Measurements from ENCODE around the gene CBX3. TPM values are rescaled to one million over a fixed set of nuclear protein-coding genes. Genes with fewer than 3 reads are reported as not detected.
A peak's percentile ranks its signal among the peaks of the same experiment; 100 is the strongest.
"Not testable (repeated sequence)": the region's sequence is repeated elsewhere in the genome, so short reads cannot be mapped to it uniquely, and the experiment has no call there.

CBX3 gene
- 100 to 1,000 TPM; 155 to 211 (median 180) TPM for polyA plus RNA-seq (ENCODE audit: insufficient read length in 10 of 10)
- long read RNA-seq, donor 1, transcript CBX3-206 (3 exons, 860 nt), result minor isoform, 15 of 80 reads
- long read RNA-seq, donor 1, transcript CBX3-202 (6 exons, 1,857 nt), result major isoform, 42 of 80 reads
- long read RNA-seq, donor 1, partial matches to known transcripts, result 18 of 80 reads
- long read RNA-seq, donor 1, other reads (novel, unspliced or antisense), result 0 of 80 reads
- long read RNA-seq, donor 2, transcript CBX3-206 (3 exons, 860 nt), result minor isoform, 15 of 96 reads
- long read RNA-seq, donor 2, transcript CBX3-202 (6 exons, 1,857 nt), result major isoform, 41 of 96 reads
- long read RNA-seq, donor 2, partial matches to known transcripts, result 35 of 96 reads
- long read RNA-seq, donor 2, other reads (novel, unspliced or antisense), result 0 of 96 reads
- long read RNA-seq, donor 3, result 0 reads
- long read RNA-seq, donor 4, transcript CBX3-206 (3 exons, 860 nt), result minor isoform, 14 of 67 reads
- long read RNA-seq, donor 4, transcript CBX3-202 (6 exons, 1,857 nt), result major isoform, 43 of 67 reads
- long read RNA-seq, donor 4, partial matches to known transcripts, result 7 of 67 reads
- long read RNA-seq, donor 4, other reads (novel, unspliced or antisense), result 0 of 67 reads
- long read RNA-seq, donor 5, transcript CBX3-202 (6 exons, 1,857 nt), result major isoform, 57 of 102 reads
- long read RNA-seq, donor 5, transcript CBX3-201 (6 exons, 2,128 nt), result minor isoform, 5 of 102 reads
- long read RNA-seq, donor 5, transcript CBX3-206 (3 exons, 860 nt), result minor isoform, 9 of 102 reads
- long read RNA-seq, donor 5, partial matches to known transcripts, result 25 of 102 reads
- long read RNA-seq, donor 5, other reads (novel, unspliced or antisense), result 0 of 102 reads
- long read RNA-seq, donor 6, transcript CBX3-202 (6 exons, 1,857 nt), result major isoform, 53 of 105 reads
- long read RNA-seq, donor 6, transcript CBX3-206 (3 exons, 860 nt), result minor isoform, 27 of 105 reads
- long read RNA-seq, donor 6, partial matches to known transcripts, result 20 of 105 reads
- long read RNA-seq, donor 6, other reads (novel, unspliced or antisense), result 0 of 105 reads
- long read RNA-seq, donor 7, transcript CBX3-202 (6 exons, 1,857 nt), result major isoform, 41 of 54 reads
- long read RNA-seq, donor 7, transcript CBX3-206 (3 exons, 860 nt), result minor isoform, 10 of 54 reads
- long read RNA-seq, donor 7, partial matches to known transcripts, result 0 of 54 reads
- long read RNA-seq, donor 7, other reads (novel, unspliced or antisense), result 0 of 54 reads
- long read RNA-seq, donor 8, transcript CBX3-206 (3 exons, 860 nt), result minor isoform, 21 of 145 reads
- long read RNA-seq, donor 8, transcript CBX3-202 (6 exons, 1,857 nt), result major isoform, 37 of 145 reads
- long read RNA-seq, donor 8, partial matches to known transcripts, result 81 of 145 reads
- long read RNA-seq, donor 8, other reads (novel, unspliced or antisense), result 0 of 145 reads
- long read RNA-seq, donor 9, transcript CBX3-202 (6 exons, 1,857 nt), result major isoform, 6 of 9 reads
- long read RNA-seq, donor 9, partial matches to known transcripts, result 0 of 9 reads
- long read RNA-seq, donor 9, other reads (novel, unspliced or antisense), result 0 of 9 reads

DNA sequence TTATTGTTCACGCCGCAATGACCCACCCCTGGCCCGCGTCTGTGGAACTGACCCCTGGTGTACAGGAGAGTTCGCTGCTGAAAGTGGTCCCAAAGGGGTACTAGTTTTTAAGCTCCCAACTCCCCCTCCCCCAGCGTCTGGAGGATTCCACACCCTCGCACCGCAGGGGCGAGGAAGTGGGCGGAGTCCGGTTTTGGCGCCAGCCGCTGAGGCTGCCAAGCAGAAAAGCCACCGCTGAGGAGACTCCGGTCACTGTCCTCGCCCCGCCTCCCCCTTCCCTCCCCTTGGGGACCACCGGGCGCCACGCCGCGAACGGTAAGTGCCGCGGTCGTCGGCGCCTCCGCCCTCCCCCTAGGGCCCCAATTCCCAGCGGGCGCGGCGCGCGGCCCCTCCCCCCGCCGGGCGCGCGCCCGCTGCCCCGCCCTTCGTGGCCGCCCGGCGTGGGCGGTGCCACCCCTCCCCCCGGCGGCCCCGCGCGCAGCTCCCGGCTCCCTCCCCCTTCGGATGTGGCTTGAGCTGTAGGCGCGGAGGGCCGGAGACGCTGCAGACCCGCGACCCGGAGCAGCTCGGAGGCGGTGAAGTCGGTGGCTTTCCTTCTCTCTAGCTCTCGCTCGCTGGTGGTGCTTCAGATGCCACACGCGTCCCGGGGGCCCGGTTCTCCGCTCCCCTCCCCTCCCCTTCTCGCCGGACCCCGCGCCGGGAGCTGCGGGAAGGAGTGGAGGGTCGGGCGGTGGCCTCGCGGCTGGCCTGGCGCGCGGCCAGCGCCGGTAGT lies at the start of gene CBX3:
TSS of gene CBX3 (plus strand) at position 499 of the 772 bp plus-strand sequence. CDS start 1,254 bp downstream, outside the sequence.
- peak in 1 of 3 donors; percentile 92 for DNase-seq

DNA sequence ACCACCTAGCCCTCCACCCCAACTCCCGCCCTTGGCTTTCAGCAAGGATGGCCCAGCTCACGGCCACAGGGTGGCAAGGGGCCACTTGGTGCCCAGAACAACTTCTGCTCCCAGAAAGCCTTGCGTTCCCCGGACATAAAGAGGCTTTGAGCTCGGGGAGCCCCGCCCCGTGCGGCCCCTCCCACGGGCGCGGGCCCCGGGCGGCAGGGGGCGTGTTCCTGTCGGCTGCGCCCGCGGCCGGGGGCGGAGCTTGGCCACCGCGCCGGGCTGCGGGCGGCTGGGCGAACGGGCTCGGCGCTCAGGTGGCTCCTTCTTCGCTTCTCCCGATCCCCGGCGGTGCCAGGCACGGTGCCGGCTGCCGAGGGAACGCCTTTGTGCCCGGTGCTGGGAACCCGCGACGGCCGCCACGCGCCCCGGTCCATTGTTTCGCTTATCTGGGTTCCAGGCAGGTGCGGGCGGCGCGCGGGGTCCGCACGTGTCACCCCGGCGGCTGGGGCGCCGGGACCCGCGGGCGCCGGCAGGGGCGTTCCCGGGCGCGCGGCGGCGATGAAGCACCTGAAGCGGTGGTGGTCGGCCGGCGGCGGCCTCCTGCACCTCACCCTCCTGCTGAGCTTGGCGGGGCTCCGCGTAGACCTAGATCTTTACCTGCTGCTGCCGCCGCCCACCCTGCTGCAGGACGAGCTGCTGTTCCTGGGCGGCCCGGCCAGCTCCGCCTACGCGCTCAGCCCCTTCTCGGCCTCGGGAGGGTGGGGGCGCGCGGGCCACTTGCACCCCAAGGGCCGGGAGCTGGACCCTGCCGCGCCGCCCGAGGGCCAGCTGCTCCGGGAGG lies 49.4 kb upstream of the CBX3 start, which contains the start of gene NFE2L3:
TSS of gene NFE2L3 (plus strand) at position 246 of the 829 bp plus-strand sequence. CDS start at position 547, 301 bp downstream.
- DNase-seq, result peak; percentile 14 to 61 (median 36)

DNA sequence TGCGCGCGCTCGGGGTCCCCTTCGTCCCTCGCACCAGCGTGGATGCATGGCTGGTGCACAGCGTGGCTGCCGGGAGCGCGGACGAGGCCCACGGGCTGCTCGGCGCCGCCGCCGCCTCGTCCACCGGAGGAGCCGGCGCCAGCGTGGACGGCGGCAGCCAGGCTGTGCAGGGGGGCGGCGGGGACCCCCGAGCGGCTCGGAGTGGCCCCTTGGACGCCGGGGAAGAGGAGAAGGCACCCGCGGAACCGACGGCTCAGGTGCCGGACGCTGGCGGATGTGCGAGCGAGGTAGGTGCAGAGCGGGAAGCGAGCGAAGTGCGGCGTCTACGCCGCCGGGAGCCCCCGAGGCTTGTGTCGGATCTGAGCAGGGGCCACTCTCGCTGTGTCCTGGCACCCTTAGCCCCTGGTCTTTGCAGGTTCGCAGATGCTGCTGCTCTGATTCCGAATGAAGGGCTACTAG lies 48.7 kb upstream of the CBX3 start:
- peak in 1 of 3 donors; percentile 20 for DNase-seq

DNA sequence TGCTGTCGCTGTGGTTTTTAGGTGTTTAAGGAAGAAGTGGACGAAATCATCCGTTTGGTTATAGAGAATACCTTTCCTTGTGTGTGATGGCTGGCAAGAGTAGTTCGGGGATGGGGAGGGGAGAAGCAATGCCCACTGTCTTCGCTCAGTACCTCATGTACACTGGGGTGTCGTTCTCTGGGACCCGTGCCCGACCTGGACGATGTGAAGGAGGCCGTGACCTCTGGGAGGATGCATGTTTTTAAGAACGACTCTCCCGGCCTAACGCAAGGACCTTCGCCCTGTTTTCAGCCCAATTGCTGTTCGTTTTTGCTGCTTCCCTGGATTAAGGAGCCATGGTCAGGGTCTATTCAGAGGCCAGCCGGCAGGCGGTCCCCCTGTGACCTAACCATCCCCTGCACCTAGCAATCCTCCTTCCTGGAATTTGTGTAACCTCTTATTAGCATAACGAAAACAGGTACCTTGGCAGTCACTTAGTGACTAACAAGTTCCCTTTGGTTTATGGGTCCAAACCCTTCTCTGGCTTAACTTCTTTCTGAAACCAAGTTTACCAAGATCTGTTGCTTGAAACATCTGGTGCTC lies 48.2 kb upstream of the CBX3 start:
- DNase-seq, result peak in 1 of 3 donors; percentile 19

DNA sequence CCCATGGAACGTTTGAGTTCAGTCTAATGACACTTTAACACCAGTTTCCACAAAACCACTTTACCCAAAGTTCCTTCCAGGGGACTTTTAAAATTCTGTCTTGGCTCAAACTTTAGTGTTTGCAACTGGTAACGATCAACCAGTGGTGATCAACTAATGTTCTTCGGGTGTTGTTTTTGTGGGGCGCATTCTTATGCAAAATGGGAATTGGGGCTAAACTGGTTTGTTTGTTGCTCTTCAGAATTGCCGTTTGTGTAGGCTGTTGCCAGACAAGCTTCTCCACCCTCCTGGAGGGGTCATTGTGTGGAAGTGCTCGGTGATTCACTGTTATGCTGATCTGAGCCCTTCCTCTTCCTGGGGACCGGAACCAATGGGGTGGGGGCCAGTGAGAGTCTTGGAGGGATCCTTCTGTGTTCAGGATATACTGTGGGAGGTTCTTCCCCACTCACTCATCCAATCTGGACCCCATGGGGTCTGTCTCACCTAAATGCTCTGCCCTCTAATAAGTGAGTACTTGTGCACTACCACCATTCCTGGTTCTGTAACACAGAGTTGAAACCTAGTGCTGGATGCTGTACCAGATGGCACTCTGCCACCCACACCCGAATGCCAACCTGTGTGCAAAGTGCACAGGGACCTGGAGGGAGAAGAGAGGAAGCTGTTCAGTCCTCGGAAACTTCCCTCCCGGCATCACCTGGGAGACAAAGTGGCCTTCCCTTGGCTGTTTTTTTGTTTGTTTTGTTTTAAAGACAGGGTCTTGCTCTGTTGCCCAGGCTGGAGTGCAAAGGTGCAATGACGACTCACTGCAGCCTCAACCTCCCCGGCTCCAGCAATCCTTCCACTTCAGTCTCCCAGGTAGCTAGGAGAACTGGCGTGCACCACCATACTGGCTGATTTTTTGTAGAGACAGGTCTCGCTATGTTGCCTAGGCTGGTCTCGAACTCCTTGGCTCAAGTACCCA lies 47.4 kb upstream of the CBX3 start:
- DNase-seq, result no peak

DNA sequence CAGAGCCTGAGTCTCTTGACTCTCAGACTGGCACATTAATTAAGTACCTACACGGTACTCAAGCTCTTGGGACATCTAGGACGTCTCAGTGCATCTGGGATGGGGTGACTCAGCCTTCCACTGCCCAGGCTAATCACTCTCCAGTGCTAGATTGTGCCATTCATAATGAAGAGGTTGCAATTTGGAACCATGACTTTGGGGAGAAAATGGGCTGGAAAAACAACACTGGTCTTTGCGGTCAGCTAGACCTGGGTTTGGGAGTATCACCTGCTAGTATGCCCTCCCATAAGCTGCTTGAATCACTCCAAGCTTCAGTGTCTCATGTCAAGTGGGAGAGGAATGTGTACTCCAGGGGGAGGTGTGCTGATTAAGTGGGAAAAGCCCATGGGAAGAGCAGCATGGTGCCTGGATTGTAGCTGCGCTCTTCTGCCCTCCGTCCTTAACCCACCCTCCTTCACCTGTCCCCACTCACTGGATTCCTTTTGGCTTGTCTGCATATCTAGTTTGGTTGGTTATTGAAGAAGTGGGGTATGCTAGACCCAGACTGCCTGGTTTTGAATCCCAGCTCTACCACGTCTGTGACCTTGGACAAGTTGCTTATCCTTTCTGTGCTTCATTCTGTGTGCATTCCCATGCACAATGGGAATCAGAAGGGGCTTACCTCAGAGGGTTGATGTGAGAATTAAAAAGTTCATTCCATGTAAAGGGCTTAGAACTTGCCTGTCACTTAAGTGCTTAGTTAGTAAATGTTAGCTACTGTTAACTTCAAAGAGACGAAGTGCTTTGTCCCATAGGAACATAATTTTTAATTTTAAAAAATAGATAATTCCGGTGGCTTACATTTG lies 45.8 kb upstream of the CBX3 start:
- DNase-seq, result no peak

DNA sequence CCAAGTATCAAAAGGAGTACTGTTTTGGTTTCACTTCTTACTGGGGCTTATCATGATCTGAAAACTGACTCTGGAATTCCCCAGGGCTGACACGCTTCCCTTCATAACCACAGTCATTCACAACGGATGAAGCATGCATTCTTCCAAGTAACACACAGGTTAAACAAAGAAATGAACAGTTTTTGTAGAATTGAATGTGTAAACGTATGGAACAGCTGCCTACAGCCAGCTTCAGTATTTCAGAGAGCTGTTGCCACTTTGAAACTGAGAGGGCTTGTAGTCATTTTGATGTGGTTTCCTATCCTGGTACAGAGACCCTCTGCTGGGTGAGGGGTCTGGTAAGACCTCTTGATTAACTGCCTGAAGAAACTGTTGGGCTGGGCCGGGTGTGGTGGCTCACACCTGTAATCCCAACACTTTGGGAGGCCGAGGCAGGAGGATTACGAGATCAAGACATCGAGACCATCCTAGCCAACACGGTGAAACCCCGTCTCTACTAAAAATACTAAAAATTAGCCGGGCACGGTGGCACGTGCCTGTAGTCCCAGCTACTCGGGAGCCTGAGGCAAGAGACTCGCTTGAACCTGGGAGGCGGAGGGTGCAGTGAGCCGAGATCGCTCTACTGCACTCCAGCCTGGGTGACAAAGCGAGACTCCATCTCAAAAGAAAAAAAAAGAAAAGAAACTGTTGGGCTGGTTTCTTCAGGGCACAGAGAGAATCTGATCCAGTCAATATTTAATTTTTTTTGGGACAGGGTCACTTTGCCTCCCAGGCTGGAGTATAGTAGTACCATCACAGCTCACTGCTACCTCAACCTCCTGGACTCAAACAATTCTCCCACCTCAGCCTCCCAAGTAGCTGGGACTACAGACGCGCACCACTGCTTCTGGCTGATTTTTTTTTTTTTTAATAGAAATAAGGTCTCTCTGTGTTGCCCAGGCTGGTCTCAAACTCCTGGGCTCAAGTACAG lies 44.8 kb upstream of the CBX3 start:
- DNase-seq, result peak in 1 of 3 donors; percentile 76

DNA sequence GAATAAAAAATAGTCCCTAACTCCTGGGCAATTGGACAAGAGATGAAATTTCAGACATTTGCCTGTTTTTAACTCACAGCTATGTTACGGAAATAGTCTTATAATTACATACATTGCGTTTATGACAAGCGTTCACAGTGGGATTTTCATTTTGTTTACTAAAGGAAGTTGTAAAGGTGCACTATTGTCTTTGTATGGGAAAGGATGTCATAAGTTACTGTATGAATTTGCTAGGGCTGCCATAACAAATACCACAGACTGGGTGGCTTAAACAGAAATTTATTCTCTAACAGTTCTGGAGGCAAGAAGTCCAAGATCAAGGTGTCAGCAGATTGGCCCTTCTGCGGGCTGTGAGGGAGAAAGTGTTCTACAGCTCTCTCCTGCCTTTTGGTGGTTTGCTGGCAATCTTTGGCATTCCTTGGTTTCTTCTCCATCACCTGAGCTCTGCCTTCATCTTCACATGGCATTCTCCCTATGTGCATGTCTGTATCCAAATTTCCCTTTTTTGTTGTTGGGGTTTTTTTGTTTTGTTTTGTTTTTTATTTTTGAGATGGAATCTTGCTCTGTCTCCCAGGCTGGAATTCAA lies 43.9 kb upstream of the CBX3 start:
- DNase-seq, result no peak

DNA sequence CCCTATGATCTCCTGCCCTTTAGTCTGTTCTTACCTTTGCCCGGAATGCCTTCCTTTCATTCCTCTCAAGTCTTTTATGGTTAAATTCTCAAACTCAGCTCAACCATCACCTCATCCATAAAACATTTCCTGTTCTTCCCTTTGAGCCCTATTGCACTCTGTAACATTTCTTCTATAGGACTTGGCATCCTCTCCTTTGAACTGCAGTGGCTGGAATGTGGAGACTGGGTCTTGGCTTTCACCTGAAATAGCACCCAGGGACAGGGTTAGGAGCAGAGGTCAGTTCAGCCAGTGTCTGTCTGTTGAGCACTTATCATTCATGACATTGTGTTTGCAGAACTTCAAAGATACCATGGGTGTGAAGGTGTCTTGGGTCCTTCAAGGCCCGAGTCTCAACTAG lies 42.3 kb upstream of the CBX3 start:
- no peak for DNase-seq

DNA sequence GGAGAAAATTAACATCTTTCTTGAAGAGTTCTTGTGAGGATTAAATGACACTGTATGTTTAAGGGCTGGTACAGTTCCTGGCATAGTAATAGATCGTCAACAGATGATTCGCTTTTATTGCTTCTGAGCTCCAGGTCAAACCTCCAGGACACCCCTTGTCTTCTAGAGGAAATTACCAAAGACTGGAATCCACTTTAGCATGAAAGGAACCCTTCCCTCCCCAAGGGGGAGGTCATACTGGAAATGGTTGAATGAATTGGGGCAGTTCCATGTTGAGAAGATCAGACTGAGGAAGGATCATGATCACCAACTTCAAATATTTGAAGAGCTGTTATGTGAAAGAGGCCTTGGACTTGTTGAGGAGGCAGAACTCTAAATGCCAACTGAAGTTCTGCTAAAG lies 40.6 kb upstream of the CBX3 start:
- no peak for DNase-seq

DNA sequence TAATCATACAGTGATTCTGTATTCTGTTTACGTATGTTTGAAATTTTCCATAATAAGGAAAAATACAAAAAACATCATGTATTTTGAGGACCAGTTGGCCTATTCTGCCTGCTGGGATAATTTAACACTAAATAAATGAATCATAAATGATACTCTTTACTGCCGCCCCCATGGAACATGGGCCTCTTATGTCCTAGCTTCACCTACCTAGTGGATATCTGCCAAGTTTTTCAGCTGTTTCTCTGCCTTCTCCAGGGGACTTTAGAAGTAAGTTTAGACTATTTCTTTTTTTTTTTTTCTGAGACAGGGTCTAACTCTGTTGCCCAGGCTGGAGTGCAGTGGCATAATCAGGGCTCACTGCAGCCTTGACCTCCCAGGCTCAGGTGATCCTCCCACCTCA lies 39.1 kb upstream of the CBX3 start:
- DNase-seq, result no peak

DNA sequence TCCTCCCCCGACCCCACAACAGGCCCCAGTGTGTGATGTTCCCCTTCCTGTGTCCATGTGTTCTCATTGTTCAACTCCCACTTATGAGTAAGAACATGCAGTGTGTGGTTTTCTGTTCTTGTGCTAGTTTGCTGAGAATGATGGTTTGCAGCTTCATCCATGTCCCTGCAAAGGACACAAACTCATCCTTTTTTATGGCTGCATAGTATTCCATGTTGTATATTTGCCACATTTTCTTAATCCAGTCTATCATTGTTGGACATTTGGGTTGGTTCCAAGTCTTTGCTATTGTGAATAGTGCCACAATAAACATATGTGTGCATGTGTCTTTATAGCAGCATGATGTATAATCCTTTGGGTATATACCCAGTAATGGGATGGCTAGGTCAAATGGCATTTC lies 37.7 kb upstream of the CBX3 start:
- not testable (repeated sequence) for DNase-seq

DNA sequence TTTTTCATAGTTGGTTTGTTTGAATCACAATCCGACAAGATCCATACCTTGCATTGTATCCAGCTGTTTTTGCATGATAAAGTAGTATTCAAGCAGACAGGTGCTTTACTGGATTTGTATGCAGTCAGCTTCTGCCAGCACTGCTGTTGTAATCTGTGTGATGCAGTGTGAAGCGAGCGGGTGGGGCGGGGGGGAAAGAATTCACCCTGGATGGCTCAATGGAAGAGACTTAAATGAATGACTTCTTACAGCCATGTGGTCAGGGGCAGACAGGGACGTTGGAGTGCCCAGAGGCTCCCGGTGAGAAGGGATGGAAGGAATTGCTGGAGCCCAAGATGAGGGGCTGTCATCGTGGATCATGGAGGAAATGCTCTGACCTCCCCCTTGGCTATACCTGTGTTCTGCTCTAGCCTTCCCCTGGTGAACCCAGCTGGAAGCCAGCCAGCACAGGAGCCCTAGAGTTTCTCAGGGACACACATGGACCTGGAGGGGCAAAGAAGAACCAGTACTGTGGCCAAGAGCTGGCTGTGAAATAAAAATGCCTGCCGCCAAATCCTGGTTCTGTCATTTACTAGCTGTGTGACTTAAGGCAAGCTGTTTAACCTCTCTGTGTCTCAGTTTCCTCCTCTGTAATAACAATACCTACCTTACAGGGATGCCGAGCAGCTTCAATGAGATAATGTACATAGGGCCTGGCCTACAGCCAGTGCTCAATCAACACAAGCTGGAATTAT lies 35.4 kb upstream of the CBX3 start:
- DNase-seq, result no peak

DNA sequence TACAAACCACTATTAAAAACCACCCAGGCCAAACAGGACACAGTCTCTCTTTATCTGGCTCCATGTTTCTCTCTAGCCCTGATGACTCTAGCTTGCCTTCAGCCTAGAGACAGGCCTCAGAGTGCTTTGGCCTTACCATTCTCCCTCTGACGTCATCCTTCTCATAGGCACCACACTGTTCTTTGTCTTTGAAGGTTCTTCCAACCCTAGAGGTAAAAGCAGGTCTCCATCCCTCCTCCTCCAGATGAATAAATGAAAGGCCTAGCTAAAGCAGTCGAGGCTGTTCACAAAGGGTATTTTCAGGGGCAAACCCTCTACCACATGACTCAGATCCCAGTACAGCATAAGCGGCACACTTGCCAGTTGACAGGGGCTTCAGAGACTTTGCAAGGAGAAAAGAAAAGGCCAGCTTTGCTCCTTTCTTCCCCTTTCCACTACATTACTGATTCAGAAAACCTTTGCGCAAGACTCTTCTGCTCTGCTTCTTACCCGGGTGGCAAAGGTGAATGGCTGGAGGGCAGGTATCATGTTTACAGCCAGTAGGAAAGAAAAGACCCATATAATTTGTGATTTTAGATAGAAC lies 34.8 kb upstream of the CBX3 start:
- DNase-seq, result no peak
